GM19099 (cell line): ENCODE results near the gene RGS9.

Experiments
- POLR2A ChIP-seq: IDR thresholded peaks from 3 replicates; pipeline ENCODE4 v1.6.1; 2011; ENCODE audit warnings: low read depth; ENCODE audit not compliant: insufficient read length; ENCODE audit errors: extremely low read depth

RGS9 gene

DNA sequence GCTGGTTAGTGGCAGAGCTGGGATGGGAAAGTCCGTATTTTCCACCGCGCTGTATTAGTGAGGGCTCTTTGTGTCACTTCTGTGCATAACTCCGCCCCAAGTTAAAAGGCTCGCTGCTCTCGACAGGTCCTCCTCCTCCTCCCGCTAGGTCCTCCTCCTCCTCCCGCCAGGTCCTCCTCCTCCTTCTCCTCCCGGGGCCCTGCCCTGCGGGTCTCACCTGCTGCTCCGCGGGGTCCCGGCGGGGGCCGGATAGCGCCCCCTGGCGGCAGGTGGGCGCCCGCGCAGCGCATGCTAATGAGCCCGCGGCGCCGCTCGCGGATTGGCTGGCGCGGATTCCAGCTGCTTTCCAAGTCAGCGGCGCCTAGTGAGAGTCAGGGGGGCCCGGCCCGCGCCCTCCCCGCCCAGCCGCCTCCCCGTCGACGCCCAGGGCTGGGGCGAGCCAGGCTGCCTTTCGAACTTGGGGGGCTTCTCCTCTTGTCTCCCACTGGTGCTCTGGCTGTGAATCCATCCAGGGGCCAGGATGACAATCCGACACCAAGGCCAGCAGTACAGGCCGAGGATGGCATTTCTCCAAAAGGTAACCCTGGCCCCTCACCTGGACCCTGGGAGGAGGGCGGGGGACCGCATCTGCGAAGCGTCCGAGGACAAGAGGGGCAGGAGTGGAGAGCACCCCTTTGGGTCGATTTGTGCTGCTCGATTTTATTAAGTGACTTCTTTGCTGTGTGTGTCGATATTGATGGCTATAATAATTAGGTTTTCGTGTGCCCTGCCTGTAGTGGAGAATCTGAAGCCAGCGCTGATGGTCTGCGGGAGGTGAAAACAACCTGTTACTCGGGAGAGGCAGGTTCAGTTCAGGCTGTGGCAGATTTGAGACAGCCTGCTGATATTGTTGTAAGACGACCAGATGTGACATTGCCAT lies at the start of gene RGS9:
Gene RGS9 (plus strand): TSS at position 350 of the 919 bp plus-strand sequence. CDS start 171 bp downstream, at position 521.
- TF ChIP-seq POLR2A, result no peak

DNA sequence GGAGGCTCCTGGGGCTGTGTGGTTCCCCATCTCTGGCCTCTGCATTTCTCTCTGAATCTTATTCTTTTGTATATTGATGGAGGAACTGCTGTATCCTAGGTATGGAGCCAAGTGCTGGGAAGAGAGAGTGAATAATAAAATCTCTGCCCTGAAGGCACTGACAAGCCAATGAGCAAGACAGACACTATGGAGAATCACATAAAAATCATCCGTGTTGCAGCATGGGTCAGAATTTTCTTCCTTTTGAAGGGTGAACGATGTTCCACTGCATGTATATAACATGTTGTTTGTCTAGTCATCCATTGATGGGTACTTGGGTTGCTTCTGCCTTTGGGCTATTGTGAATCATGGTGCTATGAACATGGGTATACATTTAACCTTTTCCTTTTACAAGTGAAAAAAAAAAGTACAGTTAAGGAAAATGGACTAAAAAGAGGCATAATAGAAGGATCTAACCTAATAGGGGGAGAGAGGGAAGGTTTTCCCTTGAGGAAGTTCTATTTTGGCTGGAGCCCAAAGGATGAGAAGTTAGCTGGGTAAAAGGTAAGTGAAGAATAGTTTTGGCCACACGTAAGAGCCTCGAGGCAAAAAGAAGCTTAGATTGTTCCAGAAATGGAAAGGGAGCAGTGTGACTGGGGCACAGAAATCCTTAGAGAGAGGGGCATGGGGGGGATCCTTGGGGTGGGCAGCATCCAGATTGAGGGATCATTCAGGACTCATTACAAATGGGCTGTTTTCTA lies 48.4 kb upstream of the RGS9 start:
- no peak for TF ChIP-seq POLR2A

DNA sequence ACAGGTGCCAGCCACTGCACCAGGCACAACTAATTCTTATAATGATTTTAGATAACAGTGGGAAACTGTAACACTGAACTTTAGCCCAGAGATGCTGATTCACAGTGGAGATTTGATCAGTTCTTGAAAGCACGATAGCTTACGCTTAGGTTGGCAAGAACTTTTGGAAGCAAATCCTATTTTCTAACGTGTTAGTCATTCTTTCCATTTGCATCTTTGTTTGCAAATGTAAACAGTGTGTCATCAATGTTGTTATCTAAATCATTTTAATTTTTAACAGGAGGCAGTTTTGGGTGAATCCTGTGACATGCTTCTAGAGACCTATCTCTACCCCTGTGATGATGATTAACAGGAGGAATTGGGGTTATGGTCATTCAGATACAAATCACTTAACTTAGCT lies 44.9 kb upstream of the RGS9 start:
- no peak for TF ChIP-seq POLR2A

DNA sequence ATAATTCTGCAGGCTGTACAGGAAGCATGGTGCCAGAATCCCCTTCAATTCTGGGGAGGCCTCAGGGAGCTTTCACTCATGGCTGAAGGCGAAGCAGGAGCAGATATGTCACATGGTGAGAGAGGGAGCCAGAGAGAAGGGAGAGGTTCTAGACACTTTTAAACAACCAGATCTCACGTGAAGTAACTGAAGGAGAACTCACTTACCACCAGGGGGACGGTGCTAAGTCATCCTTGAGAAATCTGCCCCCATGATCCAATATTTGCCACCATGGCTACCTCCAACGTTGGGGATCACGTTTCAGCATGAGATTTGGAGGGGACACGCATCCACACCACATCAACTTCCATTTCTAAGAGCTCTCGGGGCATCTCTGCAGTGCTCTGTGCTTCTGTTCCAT lies 43.2 kb upstream of the RGS9 start:
- TF ChIP-seq POLR2A, result no peak

DNA sequence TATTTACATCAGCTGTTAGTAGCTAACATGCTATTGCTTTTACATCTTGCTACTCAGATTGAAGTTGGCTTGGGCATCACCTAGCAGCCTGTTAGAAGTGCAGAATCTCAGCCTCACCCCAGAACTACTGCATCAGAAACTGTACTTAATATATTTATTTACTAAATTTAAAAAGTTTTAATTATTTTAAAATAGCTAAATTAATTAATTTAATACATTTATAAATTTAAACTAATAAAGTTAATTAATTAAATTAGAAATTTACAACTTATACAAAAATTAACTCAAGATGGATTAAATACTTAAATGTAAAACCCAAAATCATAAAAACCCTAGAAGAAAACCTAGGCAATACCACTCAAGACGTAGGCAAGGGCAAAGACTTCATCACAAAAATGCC lies 41.7 kb upstream of the RGS9 start:
- no peak for TF ChIP-seq POLR2A

DNA sequence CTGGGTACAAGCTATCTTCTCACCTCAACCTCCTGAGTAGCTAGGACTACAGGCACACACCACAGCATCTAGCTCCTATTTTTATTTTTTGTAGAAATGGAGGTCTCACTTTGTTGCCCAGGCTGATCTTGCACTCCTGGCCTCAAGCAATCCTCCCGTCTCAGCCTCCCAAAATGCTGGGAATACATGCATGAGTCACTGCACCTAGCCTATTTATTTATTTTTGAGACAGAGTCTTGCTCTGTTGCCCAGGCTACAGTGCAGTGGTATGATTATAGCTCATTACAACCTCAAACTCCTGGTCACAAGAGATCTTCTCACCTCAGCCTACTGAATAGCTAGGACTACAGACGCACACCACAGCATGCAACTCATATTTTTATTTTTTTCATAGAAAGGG lies 40.1 kb upstream of the RGS9 start:
- TF ChIP-seq POLR2A, result no peak

DNA sequence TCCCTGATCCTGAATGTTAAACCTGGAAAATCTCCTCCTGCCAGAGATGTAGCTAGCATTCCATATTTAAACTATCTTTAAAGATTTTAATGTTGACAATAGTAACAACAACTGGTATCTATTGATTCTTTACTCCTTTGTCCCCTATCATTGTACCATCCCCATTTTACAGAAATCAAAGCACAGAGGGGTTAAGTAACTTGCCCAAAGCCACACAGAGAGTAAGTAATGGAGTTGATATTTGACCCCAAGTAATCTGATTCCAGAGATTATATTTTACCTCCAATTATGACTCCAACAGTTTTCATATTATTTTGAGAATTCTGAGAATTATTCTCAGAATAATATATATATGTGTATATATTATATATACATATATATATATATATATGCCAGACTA lies 37.7 kb upstream of the RGS9 start:
- no peak for TF ChIP-seq POLR2A

DNA sequence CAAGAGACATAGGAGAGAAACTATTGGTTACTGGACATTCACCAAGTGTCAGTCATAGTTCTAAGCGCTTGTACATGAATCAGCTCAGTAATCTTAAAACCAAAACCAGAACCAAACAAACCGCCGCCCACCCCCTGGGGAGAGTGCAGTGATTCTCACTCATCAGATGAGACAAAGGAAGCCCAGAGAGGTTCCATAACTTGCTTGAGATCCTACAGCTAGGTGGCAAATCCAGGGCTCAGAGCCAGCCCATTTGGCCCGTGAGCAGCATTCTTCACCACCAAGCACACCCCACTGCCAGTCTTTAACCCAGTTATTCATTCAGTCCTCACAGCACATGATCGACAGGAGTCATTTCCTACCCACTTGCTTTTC lies 37.2 kb upstream of the RGS9 start:
- peak; percentile 47 for TF ChIP-seq POLR2A

DNA sequence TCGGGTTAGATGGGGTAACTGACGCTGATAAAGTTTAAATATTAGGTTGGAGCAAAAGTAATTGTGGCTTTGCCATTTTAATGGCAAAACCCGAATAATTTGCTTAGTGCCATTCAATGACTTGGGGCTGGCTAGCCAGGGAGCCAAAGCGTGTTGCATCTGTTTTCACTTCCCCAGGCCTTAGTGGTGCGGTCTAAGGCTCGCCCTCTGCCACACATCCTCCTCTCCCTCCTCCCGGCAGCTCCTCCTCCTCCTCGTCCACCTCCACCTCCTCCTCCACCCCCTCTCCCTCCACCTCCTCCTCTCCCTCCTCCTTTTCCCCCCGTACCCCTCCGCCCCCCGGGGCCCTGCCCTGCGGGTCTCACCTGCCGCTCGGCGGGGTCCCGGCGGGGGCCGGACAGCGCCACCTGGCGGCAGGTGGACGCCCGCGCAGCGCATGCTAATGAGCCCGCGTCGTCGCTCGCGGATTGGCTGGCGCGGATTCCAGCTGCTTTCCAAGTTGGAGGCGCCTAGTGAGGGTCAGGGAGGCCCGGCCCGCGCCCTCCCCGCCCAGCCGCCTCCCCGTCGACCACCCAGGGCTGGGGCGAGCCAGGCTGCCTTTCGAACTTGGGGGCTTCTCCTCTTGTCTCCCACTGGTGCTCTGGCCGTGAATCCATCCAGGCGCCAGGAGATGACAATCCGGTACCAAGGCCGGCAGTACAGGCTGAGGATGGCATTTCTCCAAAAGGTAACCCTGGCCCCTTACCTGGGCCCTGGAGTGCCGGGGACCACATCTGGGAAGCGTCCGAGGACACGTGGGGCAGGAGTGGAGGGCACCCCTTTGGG lies 36.6 kb upstream of the RGS9 start:
- no peak for TF ChIP-seq POLR2A

DNA sequence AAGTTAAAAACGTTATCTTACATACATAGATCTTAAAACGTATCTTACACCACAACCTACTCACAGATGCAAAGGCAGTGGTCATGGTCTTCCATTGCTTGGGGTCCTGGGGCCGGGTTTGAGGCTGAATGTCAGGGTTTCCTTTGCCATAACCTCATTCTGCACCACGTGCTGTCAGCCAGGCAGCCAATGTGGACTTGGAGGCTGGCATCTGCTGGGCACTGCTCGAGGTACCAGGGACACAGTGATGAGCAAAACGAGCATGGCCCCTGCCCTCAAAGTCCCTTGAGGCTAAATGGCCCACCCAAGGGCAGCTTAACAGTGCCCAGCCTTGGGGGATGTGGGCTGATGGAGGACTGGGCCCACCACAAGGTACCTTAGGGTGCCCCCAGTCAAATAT lies 35.8 kb upstream of the RGS9 start:
- TF ChIP-seq POLR2A, result no peak

DNA sequence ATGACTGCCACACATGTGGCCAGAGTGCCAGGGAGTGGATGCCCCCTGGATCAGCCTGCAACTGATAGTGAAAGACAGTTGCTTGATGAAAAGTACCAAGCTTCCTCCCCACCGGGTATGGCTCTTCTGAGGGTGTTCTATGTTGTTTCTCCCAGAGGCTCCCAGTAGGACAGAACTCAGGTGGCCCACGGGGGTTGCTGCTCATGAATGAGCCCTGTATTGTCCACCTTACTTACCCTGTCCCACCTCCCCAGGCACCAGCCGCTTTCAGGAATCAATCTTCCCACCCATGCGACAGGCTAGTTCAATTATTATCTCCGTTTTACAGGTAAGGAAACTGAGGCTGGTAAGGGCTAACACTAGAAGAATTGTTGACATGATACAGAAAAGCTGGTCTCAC lies 34.9 kb upstream of the RGS9 start:
- no peak for TF ChIP-seq POLR2A

DNA sequence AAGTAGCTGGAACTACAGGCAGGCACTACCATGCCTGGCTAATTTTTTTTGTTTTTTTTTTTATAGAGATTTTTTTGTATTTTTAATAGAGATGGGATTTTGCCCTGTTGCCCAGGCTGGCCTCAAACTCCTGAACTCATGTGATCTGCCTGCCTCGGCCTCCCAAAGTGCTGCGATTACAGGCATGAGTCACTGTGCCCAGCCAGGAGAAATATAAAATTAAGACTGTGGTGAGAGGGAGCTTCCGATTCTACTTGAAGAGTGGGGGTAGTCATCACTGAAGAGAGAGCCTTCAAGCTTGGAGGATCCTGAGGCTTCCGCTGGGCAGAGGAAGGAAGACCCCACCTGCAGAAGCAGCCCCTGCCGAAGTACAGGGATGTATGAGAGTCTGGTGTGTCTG lies 34.4 kb upstream of the RGS9 start:
- no peak for TF ChIP-seq POLR2A

DNA sequence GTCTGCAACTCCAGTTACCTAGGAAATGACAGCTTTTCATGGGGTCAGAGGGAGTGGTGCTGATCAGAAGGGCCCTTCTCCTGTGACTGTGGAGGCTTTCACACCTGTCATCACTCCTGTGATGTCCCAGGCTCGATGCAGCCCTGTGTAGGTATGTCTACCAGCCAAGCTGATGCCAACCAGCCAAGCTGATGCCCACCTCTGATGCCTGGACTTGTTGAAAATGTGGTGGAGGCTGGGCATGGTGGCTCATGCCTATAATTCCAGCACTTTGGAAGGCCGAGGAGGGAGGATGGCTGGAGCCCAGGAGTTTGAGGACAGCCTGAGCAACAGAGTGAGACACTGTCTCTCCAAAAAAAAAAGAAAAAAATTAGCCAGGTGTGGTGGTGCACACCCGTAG lies 33.7 kb upstream of the RGS9 start:
- TF ChIP-seq POLR2A, result no peak

DNA sequence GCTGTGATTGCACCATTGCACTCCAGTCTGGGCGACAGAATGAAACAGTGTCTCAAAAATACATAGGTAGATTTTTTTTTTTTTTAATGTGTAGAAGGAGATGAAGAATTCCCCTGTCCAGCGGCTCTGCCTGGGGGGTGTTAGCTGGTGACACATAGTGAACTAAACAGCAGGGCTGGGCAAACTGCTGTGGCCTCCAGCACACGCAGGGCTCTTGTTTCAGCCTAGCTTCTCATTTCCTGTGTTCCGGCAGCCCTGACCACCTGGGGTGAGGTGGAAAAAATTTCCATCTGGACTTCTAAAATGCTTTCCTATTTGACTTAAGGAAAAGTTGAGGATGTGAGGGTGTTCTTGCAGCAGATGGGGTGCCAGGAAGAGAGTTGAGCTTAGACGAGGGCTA lies 33.3 kb upstream of the RGS9 start:
- TF ChIP-seq POLR2A, result no peak

DNA sequence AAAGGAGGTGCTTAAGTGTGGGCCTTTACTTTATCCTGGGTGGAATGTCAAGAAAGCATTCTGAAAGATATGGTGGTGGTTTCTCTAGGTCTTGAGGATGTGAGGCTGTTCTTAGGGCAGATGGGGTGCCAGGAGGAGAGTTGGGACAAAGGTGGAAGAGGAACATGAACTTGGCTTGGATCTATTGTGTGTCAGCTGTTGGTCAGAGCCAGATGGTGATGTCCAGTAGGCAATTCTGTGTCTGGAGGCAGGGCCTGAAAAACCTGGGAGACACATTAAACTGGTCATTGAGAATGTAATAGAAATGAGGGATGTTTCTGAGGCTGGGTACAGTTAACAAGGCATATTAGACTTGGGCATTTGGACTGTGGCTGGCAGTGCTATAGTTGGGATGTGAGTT lies 32.6 kb upstream of the RGS9 start:
- TF ChIP-seq POLR2A, result no peak
